Measurements from ENCODE around the gene TUBG2. TPM values are rescaled to one million over a fixed set of nuclear protein-coding genes. Genes with fewer than 3 reads are reported as not detected.

The TUBG2 gene
- polyA plus RNA-seq, 1 donor: 14.7 TPM

- DNase-seq (ENCODE audit: low read depth): no peak
These were observed 36.4 kb downstream of the TUBG2 start for GRCh38 chr17:42695500-42695899.

- DNase-seq (ENCODE audit: low read depth): no peak
These were observed 38.2 kb downstream of the TUBG2 start for GRCh38 chr17:42697108-42697811.

- DNase-seq (ENCODE audit: low read depth): no peak
These were observed 39.8 kb downstream of the TUBG2 start for GRCh38 chr17:42698736-42699414.

GRCh38 chr17:42699415-42699740 is 40.3 kb downstream of the TUBG2 start:
- no peak for DNase-seq (ENCODE audit: low read depth)

- DNase-seq (ENCODE audit: low read depth): no peak
These were observed 41.7 kb downstream of the TUBG2 start for GRCh38 chr17:42700586-42701289.

- no peak for DNase-seq (ENCODE audit: low read depth)
These were observed 43.4 kb downstream of the TUBG2 start for GRCh38 chr17:42702446-42702845.

GRCh38 chr17:42704490-42704836 is 45.4 kb downstream of the TUBG2 start:
- no peak for DNase-seq (ENCODE audit: low read depth)

GRCh38 chr17:42704837-42705494 is 45.9 kb downstream of the TUBG2 start:
- no peak for DNase-seq (ENCODE audit: low read depth)

GRCh38 chr17:42706732-42707131 is 47.6 kb downstream of the TUBG2 start:
- DNase-seq (ENCODE audit: low read depth): no peak

GRCh38 chr17:42708588-42708987 is 49.5 kb downstream of the TUBG2 start:
- no peak for DNase-seq (ENCODE audit: low read depth)

GRCh38 chr17:42709561-42709960 is 50.5 kb downstream of the TUBG2 start:
- DNase-seq (ENCODE audit: low read depth): no peak

Other genes starting within 250 kb of the TUBG2 start
- 242 TPM for gene CAVIN1, start 236.0 kb upstream of the TUBG2 start, polyA plus RNA-seq (ENCODE audit: insufficient read length)
- gene ATP6V0A1, start 200.4 kb upstream of the TUBG2 start, polyA plus RNA-seq (ENCODE audit: insufficient read length): 27.6 TPM
- gene NAGLU, start 123.0 kb upstream of the TUBG2 start, polyA plus RNA-seq (ENCODE audit: insufficient read length): 18.7 TPM
- gene HSD17B1, start 106.4 kb upstream of the TUBG2 start, polyA plus RNA-seq (ENCODE audit: insufficient read length): 2.9 TPM
- gene COASY, start 97.1 kb upstream of the TUBG2 start, polyA plus RNA-seq (ENCODE audit: insufficient read length): 23.1 TPM
- 38.2 TPM for gene MLX, start 92.2 kb upstream of the TUBG2 start, polyA plus RNA-seq (ENCODE audit: insufficient read length)
- gene PSMC3IP, start 81.6 kb upstream of the TUBG2 start, polyA plus RNA-seq (ENCODE audit: insufficient read length): 9.3 TPM
- 34.0 TPM for gene RETREG3, start 49.9 kb upstream of the TUBG2 start, polyA plus RNA-seq (ENCODE audit: insufficient read length)
- 33.7 TPM for gene TUBG1, start 49.6 kb upstream of the TUBG2 start, polyA plus RNA-seq (ENCODE audit: insufficient read length)
- 49.6 TPM for gene PLEKHH3, start 17.7 kb downstream of the TUBG2 start, polyA plus RNA-seq (ENCODE audit: insufficient read length)
- gene CCR10, start 22.6 kb downstream of the TUBG2 start, polyA plus RNA-seq (ENCODE audit: insufficient read length): 1.9 TPM
- gene CNTNAP1, start 23.2 kb downstream of the TUBG2 start, polyA plus RNA-seq (ENCODE audit: insufficient read length): 9.4 TPM
- gene EZH1, start 85.8 kb downstream of the TUBG2 start, polyA plus RNA-seq (ENCODE audit: insufficient read length): 22.6 TPM
- 64.1 TPM for gene RAMP2, start 101.9 kb downstream of the TUBG2 start, polyA plus RNA-seq (ENCODE audit: insufficient read length)
- 27.7 TPM for gene VPS25, start 114.2 kb downstream of the TUBG2 start, polyA plus RNA-seq (ENCODE audit: insufficient read length)
- 0.43 TPM for gene WNK4, start 121.3 kb downstream of the TUBG2 start, polyA plus RNA-seq (ENCODE audit: insufficient read length)
- gene COA3, start 139.4 kb downstream of the TUBG2 start, polyA plus RNA-seq (ENCODE audit: insufficient read length): 50.6 TPM
- 0.70 TPM for gene CNTD1, start 139.6 kb downstream of the TUBG2 start, polyA plus RNA-seq (ENCODE audit: insufficient read length)
- gene BECN1, start 165.0 kb downstream of the TUBG2 start, polyA plus RNA-seq (ENCODE audit: insufficient read length): 41.7 TPM
- 45.7 TPM for gene PSME3, start 174.1 kb downstream of the TUBG2 start, polyA plus RNA-seq (ENCODE audit: insufficient read length)
- gene AOC2, start 185.3 kb downstream of the TUBG2 start, polyA plus RNA-seq (ENCODE audit: insufficient read length): 1.0 TPM
- gene AOC3, start 191.9 kb downstream of the TUBG2 start, polyA plus RNA-seq (ENCODE audit: insufficient read length): 13.3 TPM
- not detected for gene G6PC1, start 241.5 kb downstream of the TUBG2 start, polyA plus RNA-seq (ENCODE audit: insufficient read length)